ENCODE data around the gene SEMA7A.

The SEMA7A gene

DNA sequence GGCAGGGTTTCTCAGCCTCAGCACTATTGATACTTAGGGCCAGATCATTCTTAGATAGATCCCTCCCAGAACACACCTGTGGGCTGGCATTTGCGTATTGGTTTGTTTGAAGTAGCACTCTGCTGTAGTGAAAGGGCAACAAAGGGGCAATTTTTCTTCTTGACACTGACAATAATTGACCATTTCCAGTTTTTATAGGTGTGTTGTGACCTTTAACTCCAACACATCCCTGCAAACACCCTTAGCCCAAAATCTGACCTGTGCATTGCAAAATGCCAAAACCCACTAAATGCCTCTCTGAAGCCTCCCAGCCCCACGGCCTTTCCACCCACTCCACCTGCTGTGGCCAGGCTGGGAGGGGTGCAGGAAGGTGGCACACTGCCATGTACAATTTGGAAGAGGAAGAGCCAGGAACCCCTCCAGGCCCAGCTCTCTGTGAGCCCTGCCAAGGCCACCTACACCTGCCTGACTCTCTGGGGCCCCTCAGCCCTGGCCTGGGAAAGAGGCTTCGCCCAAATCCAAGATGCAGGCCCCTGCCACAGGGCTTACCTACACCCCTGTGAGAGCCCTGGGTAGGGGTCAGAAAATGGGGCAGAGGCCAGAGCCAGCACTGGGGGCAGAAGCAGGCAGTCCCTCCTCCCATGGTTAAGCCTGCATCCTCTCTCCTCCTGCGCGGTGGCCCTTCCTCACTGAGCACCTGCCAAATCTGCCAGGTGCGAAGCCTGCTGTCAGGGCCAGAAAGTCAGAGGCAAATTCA is 56.8 kb downstream of the SEMA7A start:
- Histone ChIP-seq H3K9me3 (ENCODE audit: low read length) (no peaks in the 10 kb centered on the region), H3K4me2 (ENCODE audit: low read length) (no peak overlapping the region), H3K27ac (ENCODE audit: low read depth, low read length, poor library complexity, severe bottlenecking) (no peak overlapping the region), H3K27me3 (ENCODE audit: insufficient read depth, low read length) (no peaks in the 10 kb centered on the region; the same call in 1 of the 2 replicates), H3K4me3 (ENCODE audit: low read depth, low read length, poor library complexity, severe bottlenecking) (no peak overlapping the region), H3K79me2 (ENCODE audit: insufficient read depth, low read length) (no peaks in the 10 kb centered on the region), H4K20me1 (ENCODE audit: insufficient read depth, low read length) (no peaks in the 10 kb centered on the region), H3K4me1 (ENCODE audit: insufficient read depth, low read length, severe bottlenecking) (peaks cover 17% of the 10 kb centered on the region), H3K9ac (ENCODE audit: low read length) (no peak overlapping the region), H3K36me3 (ENCODE audit: insufficient read depth, low read length) (no peaks in the 10 kb centered on the region), H2AFZ (ENCODE audit: low read length) (no peak overlapping the region), H3F3A (ENCODE audit: insufficient read depth, low read length) (no peaks in the 10 kb centered on the region), H3K9me2 (ENCODE audit: low read depth, low read length) (no peaks in the 10 kb centered on the region)
- no peak for TF ChIP-seq EZH2 (IDR thresholded peaks at IDR 0.05; ENCODE audit: borderline replicate concordance, low read length)
- TF ChIP-seq, protein P1, sequence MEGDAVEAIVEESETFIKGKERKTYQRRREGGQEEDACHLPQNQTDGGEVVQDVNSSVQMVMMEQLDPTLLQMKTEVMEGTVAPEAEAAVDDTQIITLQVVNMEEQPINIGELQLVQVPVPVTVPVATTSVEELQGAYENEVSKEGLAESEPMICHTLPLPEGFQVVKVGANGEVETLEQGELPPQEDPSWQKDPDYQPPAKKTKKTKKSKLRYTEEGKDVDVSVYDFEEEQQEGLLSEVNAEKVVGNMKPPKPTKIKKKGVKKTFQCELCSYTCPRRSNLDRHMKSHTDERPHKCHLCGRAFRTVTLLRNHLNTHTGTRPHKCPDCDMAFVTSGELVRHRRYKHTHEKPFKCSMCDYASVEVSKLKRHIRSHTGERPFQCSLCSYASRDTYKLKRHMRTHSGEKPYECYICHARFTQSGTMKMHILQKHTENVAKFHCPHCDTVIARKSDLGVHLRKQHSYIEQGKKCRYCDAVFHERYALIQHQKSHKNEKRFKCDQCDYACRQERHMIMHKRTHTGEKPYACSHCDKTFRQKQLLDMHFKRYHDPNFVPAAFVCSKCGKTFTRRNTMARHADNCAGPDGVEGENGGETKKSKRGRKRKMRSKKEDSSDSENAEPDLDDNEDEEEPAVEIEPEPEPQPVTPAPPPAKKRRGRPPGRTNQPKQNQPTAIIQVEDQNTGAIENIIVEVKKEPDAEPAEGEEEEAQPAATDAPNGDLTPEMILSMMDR (IDR thresholded peaks at IDR 0.05; ENCODE audit: low read length), result no peak

DNA sequence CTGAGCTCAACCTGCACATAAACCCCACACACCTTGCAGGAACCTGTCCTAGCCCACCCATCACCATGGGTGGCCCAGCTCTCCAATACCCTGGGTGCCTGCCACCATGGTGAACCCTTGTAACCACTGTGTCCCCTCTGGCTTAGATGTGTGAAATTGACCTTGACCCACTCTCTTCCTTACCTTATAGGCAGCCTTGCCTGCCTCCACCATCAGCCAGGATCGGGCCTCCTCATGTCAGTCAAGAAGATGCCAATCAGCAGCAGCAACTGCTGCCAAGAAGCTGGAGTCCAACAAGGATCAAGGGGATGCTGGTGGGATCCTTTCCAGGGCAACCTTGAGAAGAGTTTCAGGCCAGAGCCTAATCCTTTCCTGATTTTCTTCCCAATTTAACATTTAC is 57.5 kb downstream of the SEMA7A start:
- no peaks in the 10 kb centered on the region for H4K20me1 ChIP-seq (ENCODE audit: insufficient read depth, low read length)
- H3K27me3 ChIP-seq (ENCODE audit: insufficient read depth, low read length), result no peaks in the 10 kb centered on the region; the same call in 1 of the 2 replicates
- H3K36me3 ChIP-seq (ENCODE audit: insufficient read depth, low read length), result no peaks in the 10 kb centered on the region
- H3K4me1 ChIP-seq (ENCODE audit: insufficient read depth, low read length, severe bottlenecking), result peaks cover 17% of the 10 kb centered on the region
- no peak overlapping the region for H3K9ac ChIP-seq (ENCODE audit: low read length)
- H3K9me3 ChIP-seq (ENCODE audit: low read length), result no peaks in the 10 kb centered on the region
- H2AFZ ChIP-seq (ENCODE audit: low read length), result no peak overlapping the region
- H3K4me2 ChIP-seq (ENCODE audit: low read length), result no peak overlapping the region
- H3K27ac ChIP-seq (ENCODE audit: low read depth, low read length, poor library complexity, severe bottlenecking), result no peak overlapping the region
- H3K4me3 ChIP-seq (ENCODE audit: low read depth, low read length, poor library complexity, severe bottlenecking), result no peak overlapping the region
- TF ChIP-seq, protein P1 (IDR thresholded peaks at IDR 0.05; ENCODE audit: low read length), result no peak
- TF ChIP-seq EZH2 (IDR thresholded peaks at IDR 0.05; ENCODE audit: borderline replicate concordance, low read length), result no peak
- no peaks in the 10 kb centered on the region for H3K9me2 ChIP-seq (ENCODE audit: low read depth, low read length)
- H3F3A ChIP-seq (ENCODE audit: insufficient read depth, low read length), result no peaks in the 10 kb centered on the region
- H3K79me2 ChIP-seq (ENCODE audit: insufficient read depth, low read length), result no peaks in the 10 kb centered on the region

- Histone ChIP-seq H3K27ac (ENCODE audit: low read depth, low read length, poor library complexity, severe bottlenecking) (no peak overlapping the region), H4K20me1 (ENCODE audit: insufficient read depth, low read length) (no peaks in the 10 kb centered on the region), H3K4me3 (ENCODE audit: low read depth, low read length, poor library complexity, severe bottlenecking) (no peak overlapping the region), H3K79me2 (ENCODE audit: insufficient read depth, low read length) (no peaks in the 10 kb centered on the region), H3K4me1 (ENCODE audit: insufficient read depth, low read length, severe bottlenecking) (peaks cover 17% of the 10 kb centered on the region), H3K9me2 (ENCODE audit: low read depth, low read length) (no peaks in the 10 kb centered on the region), H3K27me3 (ENCODE audit: insufficient read depth, low read length) (no peaks in the 10 kb centered on the region; the same call in 1 of the 2 replicates), H3K36me3 (ENCODE audit: insufficient read depth, low read length) (no peaks in the 10 kb centered on the region), H3F3A (ENCODE audit: insufficient read depth, low read length) (no peaks in the 10 kb centered on the region), H3K9me3 (ENCODE audit: low read length) (no peaks in the 10 kb centered on the region), H3K4me2 (ENCODE audit: low read length) (peak overlapping the region; percentile 91; the same call in 1 of the 2 replicates), H3K9ac (ENCODE audit: low read length) (no peak overlapping the region), H2AFZ (ENCODE audit: low read length) (no peak overlapping the region)
- no peak for TF ChIP-seq EZH2 (IDR thresholded peaks at IDR 0.05; ENCODE audit: borderline replicate concordance, low read length)
- TF ChIP-seq, protein P1 (IDR thresholded peaks at IDR 0.05; ENCODE audit: low read length), result peak; percentile 83
These were observed 58.5 kb downstream of the SEMA7A start for GRCh38 chr15:74375303-74375693.
